HG02938 (cell line): ENCODE measurements around the gene TCOF1.

ENCODE experiments used
- ATAC-seq: cut with Tn5 transposase; IDR thresholded peaks from one replicate; pipeline ENCODE4 v1.9.1; 2021; ENCODE audit warnings: mild to moderate bottlenecking, moderate library complexity; ENCODE audit not compliant: unreplicated experiment

The TCOF1 gene, protein sequence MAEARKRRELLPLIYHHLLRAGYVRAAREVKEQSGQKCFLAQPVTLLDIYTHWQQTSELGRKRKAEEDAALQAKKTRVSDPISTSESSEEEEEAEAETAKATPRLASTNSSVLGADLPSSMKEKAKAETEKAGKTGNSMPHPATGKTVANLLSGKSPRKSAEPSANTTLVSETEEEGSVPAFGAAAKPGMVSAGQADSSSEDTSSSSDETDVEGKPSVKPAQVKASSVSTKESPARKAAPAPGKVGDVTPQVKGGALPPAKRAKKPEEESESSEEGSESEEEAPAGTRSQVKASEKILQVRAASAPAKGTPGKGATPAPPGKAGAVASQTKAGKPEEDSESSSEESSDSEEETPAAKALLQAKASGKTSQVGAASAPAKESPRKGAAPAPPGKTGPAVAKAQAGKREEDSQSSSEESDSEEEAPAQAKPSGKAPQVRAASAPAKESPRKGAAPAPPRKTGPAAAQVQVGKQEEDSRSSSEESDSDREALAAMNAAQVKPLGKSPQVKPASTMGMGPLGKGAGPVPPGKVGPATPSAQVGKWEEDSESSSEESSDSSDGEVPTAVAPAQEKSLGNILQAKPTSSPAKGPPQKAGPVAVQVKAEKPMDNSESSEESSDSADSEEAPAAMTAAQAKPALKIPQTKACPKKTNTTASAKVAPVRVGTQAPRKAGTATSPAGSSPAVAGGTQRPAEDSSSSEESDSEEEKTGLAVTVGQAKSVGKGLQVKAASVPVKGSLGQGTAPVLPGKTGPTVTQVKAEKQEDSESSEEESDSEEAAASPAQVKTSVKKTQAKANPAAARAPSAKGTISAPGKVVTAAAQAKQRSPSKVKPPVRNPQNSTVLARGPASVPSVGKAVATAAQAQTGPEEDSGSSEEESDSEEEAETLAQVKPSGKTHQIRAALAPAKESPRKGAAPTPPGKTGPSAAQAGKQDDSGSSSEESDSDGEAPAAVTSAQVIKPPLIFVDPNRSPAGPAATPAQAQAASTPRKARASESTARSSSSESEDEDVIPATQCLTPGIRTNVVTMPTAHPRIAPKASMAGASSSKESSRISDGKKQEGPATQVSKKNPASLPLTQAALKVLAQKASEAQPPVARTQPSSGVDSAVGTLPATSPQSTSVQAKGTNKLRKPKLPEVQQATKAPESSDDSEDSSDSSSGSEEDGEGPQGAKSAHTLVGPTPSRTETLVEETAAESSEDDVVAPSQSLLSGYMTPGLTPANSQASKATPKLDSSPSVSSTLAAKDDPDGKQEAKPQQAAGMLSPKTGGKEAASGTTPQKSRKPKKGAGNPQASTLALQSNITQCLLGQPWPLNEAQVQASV (N-terminal part only)

DNA sequence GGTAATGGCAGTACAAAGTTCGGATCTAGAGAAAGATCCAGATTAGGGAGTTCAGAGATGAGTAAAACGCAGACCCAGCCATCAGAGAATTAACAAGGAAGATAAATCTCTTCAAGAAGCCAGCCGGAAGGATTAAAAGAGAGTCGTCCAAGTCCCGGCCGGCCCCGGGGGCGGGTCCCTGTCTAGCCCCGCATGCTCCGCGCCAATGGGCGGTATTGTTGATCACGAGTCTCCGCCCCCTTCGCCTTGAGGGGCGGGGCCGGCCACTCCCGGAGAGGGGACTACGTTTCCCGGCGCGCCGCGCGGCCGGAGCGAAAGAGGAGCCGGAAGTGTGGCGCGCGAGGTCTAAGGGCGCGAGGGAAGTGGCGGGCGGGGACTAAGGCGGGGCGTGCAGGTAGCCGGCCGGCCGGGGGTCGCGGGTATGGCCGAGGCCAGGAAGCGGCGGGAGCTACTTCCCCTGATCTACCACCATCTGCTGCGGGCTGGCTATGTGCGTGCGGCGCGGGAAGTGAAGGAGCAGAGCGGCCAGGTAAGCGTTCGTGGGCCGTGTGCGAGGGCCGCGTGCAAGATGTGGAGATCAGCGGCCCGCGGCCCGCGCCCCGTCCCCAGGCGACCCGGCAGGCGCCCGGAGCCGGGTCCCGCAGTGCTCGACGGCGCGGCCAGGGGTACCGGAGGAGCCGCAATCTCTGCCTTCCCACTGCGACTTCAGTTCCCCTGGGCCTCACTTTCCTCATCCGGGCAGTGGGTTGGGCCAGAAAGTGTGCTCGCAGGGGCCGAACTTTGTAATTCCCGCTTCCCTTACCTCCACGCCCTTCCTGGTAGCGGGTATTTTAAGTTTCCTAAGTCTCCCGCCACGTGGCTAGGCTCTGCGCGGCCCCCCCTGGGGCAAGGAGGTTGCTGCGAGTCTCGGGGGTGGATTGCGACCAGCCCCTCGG lies at the start of gene TCOF1:
Gene TCOF1, plus strand, starts transcription at position 372 of the 935 bp plus-strand sequence. Its CDS starts 50 bp downstream, at position 422.
- peak; percentile 89 for ATAC-seq

DNA sequence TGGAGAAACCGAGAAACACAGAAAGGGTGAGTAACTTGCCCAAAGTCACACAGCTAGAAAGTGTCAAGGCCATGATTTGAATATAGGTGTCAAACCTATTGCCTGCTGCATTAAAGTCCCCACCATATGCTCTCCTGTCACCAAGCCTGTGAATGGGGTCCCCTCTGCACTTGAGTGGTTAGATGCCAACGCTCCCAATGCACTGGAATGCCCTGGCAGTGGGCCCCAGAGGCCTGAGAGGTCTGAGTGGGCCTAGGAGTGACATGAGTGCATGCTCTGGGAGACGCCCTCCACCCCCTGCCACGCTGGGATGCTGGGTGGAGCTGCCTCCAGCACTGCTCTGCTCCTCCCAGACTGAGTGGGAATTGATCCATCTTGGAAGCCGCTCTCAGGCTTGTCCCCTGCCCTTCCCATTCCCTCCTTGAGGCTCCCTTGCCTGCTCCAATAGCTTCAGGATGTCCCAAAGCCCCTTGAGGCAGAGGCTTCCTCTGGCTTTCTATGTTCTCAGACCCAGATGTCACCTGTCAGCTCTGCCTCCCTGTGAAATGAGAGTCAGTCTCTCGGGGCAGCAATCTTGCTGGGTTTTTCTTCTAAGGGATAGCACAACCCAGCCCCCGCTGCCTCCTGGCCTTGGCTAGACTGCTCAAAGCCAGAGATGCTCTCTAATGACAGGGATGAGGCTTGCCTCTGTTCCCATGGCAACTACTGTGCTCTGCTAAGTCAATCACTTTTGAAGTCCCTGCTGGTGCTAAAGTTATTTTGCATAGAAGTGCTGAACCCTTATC lies 48.2 kb upstream of the TCOF1 start:
- no peak for ATAC-seq

DNA sequence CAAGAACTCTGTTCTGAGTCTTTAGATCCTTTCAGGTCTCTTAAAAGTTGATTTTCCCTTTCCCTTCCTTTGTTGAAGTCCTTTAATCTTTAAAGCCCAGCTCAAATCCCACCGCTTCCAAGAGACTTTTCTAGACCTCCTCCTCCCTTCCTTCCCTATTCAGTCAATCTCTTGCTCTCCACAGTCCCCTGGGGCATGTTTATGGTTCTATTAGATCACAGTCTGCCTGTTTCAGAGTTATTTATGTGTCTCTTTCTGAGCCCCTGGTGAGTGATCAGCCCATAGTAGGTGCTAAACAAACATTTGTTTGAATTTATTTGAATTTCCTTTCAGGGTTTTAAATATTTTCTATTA lies 47.6 kb upstream of the TCOF1 start:
- no peak for ATAC-seq

DNA sequence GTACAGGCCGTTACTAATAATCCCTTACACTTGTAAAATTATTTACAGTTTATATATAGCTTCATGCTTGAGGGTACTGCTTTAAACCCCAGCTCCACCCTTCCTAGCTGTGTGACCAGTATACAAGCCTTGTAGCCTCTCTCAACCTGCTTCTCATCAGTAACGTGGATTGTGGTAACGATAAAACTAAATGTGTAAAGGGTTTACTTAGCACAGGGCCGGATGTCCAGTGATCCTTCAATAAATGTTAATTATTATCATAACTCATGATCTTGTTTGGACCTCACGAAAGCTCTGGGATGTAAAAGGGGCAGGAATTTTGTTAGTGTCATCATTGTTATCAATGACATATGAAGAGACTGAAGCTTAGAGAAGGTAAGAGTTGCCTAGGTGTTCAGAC lies 47.3 kb upstream of the TCOF1 start:
- ATAC-seq = no peak

DNA sequence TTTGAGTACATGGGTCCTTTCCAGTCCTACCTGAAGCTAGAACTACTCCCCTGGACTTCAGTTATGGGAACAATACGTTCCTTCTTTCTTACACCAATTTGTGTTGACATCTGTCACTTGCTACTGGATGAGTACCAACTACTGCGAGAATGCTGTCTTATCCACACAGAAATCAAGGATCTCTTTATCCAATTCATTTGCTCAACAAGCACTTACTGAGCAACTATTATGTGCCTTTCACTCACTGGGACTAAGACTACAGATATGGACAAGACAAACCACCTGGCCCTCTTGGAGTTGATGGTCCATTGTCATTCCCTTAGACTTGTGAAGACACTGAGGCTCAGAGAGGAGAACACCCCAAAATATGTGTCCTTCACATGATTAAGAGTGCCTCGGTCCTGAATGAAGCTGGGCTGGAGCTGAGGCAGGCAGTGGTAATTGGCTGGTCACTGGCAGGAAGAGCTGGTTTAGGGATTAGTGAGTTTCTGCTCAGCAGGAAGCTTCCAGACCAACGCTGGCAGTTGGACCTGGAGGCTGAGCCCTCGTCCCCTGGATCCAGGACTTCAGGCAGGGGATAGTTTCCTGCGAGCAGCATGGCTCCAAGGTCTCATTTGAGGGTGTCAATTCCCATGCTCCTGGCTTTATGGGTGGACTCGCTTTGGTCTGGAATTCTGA lies 46.3 kb upstream of the TCOF1 start:
- ATAC-seq = no peak

DNA sequence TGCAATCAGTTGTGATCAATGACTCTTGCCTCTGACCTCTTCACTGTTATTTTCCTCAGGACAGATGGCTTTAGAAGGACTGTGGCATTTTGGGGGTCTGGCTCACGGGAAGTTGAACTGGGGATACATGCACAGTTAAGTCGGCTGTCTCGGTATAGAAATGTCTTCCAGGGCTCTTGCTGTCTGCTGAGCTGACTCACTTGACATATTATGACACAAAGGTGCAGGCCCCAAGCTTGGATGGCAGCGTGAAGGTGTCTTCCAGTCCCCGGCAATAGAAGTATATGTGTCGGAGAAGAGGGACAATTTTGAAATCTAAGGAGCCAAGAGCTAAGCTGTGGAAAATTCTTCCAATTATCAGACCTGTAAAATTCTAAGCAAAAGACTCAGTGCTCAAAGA lies 45.0 kb upstream of the TCOF1 start:
- ATAC-seq = no peak

DNA sequence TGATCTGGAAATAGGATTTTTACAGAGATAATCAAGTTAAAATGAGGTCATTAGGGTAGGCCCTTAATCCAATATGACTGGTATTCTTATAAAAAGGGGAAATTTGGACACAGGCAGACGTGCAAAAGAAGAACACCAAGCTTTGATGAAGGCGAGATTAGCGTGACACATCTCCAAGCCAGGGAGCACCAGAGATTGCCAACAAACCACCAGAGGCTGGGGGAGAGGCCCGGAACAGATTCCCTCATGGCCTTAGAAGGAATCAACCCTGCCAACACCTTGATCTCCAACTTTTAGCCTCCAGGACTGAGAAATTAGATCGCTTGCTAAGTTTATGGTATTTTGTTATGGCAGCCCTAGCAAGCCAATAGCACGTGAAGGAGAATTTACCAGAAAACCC lies 44.0 kb upstream of the TCOF1 start:
- no peak for ATAC-seq

DNA sequence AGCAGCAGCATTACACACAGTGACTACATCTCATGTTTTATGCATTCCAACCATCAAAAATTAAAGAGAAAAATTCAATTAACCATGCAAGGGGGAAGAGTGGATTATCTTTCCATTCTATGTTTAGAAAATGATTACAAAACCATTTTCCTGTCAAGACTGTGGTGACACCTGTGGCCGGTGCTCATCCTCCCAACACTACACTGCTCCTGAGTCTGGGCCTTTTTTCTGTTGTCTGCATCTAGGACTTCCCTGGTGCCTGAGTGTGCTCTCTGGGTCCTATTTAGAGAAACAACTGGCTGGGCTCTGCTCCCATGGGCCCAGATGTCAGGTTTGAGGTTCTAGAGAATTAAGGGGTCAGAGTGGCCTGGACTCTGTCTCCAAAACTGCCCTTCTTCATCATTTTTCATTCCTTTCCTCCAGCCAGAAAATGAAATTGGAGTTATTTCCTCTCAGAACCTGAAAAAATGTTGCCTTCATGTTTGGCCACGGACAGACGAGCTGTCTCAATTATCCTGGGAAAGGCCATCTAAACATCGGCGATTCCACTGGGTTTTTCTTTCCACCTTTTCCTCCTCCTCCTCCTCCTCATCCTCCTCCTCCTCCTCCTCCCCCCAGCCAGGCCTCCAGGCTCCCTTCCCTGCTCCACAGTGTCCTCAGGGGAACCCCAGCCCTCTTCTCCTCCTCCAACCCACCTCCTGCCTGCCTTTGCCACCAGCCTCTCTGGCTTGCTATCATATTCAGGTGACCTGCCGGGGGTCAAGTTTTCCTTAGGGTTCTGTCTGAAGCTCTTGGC lies 43.4 kb upstream of the TCOF1 start:
- no peak for ATAC-seq

DNA sequence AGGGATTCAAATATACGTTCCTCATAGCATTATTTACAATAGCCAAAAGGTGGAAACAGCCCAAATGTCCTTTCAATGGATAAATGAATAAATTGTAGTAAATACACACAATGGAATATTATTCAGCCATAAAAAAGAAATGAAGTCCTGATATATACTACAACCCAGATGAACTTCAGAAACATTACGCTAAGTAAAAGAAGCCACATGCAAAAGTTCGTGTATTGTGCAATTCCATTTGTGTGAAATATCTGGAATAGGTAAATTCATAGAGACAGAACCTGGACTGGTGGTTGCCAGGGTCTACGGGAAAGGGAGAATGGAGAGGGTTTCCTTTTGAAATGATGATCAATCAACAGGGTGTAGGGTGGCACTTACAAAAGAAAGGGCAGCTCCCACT lies 42.3 kb upstream of the TCOF1 start:
- no peak for ATAC-seq

DNA sequence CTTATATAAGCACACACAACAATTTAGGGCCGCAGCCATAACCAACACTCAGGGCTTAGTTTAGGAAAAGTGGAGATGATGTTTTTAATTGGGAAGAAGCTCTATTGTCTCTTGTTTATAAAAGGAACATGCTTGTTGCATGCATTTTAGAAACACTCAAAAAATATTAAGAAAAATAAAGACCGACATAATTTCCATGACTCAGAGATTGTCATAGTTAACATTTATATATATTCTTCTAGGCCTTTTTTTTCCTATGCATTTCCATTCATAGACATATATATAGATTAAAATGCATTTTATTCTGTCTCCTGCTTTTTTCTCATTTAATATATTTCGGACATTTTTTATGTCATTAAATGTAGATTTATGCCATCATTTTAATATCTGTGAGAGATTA lies 41.2 kb upstream of the TCOF1 start:
- ATAC-seq = no peak

DNA sequence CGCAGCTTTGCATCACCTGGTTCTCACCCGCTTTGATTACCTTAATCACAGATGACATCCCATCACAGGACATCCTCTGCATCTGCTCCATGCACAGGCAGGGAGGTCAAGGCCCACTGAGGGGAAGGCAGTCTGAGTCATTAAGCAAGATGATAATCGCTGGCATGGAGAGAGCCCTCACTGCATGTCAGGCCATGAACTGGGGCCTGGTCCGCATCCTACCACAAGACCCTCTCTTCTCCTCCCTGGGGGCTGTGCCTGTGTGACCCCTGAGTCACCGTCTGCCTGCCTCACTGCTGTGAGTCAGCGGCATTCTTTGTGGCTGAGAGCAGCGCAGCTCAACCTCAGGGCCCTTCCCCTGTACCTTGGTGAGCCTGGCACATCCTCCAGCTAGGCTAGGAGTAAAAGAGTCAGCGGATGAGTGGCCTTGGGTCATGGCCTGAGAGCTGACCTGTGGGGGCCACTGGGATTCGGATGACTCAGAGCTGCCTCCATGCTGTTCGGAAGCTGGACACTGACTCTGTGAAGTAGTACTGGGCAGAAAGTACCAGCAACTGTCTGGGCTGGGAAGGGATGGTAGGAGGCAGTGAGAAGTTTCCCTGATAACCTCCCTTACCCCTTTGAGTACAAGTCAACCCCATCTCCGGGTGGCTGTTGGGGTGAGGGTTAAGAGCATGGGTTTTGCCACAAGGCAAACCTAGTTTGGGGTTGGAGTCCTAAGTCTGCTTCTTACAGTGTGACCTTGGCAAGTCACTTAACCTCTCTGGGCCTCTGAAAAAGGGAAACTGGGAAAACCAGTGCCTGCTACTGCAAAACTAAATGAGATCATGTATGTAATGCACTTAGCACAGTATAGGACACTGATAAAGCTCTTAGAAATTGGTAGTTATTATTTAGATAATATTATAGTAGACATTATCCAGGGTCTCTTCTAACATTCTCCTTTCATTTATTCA lies 40.2 kb upstream of the TCOF1 start:
- ATAC-seq = no peak

DNA sequence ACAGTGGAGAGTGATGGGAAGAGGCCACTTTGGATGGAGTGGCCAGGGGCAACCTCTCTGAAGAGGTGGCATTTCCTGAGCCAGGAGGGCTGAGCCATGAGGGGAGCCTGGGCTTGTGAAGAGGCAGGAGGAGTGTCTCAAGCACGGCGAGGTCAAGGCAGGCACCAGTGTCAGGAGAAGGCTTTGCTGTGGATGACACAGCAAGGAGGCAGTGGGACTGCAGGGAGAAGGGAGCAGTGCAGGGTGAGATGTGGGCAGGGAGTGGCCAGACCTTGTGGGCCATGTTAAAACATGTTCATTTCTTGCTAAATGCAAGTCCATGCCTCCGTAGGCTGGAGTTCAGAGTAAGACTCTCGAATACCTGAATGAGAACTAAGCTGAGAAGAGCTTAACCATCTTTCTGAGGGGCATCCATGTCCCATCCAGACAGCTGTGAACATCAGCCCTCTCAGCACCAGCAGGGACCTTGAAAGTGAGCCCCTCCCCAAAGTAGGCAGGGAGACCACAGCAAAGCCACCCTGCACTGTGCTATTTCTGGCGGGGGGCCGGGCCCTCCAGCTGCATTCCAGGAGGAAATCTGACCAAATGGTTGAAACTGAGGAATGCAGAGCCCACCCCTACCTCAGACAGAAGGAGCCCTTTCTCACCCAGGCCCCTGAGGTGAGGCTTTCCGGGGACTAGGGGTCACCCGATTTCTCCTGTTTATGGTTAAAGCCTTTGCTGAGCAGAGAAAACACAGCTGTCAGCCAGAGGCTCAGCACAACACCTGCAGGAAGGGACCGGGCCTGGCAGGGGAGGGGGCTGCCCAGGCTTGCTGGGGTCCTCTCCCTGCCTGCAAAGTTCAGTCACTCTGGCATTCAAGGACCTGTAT lies 38.6 kb upstream of the TCOF1 start:
- no peak for ATAC-seq

DNA sequence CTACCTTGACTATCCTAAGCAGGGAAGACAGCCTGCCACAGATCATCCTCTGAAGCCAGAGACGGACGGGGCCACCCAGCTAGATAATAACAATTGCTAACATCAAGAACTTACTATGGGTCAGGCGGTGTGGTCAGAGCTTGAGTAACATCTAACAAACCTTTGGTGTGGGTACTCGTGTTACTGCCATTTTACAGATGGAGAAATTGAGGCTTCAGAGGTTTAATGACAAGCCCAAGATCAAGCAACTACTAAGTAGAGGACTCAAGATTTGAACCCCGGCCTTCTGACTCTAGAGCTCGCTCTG lies 38.1 kb upstream of the TCOF1 start:
- no peak for ATAC-seq

DNA sequence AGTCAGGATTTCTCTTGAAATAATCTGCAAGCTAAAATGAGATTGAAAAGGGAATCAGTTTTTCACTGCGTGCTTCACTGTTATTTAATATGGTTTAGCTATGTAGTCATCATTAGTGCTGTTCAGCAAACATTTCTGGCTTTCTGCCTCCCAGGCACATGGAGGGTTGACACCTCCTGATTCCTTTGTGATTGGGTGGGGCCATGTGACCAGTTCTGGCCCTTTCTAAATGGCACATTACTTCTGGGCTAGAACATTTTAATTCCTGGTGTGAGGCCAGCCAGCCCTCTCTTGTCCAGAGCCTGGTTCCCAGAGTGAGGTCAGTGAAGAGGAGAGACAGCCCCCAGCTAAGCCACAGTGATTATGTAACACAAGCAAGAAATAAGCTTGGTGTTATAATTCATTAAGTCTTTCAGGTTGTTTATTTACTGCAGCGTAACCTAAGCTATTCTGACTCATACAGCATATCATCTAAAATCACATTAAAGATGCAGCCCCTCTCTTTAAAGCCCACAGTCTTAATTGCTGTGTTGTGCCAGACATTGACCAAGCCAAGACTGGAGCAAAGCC lies 37.4 kb upstream of the TCOF1 start:
- ATAC-seq = no peak

DNA sequence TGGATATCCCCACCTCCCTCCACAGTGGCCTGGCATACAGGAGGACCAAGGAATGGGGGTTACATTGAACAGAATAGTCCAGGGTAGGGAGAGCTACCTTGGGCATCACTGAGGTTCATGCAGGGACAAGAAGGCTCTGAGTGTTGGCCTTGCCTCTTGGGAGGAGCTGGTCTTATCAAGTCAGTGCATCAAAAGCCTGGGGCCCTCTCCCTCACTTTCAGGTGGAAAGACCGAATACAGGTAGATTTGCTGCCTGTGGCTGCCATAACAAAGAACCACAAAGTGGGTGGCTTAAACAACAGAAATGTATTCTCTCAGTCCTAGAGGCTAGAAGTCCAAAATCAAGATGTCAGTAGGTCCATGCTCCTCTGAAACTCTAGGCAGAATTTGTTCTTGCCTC lies 36.3 kb upstream of the TCOF1 start:
- ATAC-seq = no peak

DNA sequence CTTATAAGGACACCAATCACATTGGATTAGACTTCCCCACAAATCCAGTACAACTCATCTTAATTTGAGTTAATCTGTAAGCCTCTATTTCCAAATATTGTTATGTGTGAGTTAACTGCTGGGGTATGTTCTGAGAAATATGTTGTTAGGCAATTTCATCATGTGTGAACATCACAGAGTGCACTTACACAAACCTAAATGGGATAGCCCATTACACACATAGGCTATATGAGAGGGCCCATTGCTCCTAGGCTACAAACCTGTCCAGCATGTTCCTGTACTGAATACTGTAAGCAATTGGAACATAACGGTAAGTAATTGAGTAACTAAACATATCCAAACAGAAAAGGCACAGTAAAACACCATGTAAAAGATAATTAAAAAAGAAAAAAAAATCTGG lies 35.7 kb upstream of the TCOF1 start:
- no peak for ATAC-seq
